Pancreas (tissue), 10 donors: ENCODE measurements around the gene GPR65. TPM values are rescaled to one million over a fixed set of nuclear protein-coding genes. Genes with fewer than 3 reads are reported as not detected.
A peak's percentile ranks its signal among the peaks of the same experiment; 100 is the strongest.

Experiments
- ATAC-seq, 4 donors: fragments of 200-7000 bp; cut with Tn5 transposase; one replicate each; pipeline versions ENCODE4 v1.8.0 to v1.9.1; 2020; ENCODE audit warnings: mild to moderate bottlenecking in 4 of 4, moderate library complexity in 4 of 4
- DNase-seq, 6 donors: peaks; one replicate each; pipeline ENCODE4 v3.0.0-alpha.2; 2020
- FAIRE-seq: peaks from 2 replicates; lab custom pipeline; 2012; peaks lifted over from hg19 to GRCh38; lab: Jason Lieb, UNC
- H3K27ac ChIP-seq, 4 donors: fragments of 200-600 bp; sonication (generic); 1 replicate in 3 of 4; 2 replicates in 1 of 4; pipeline versions ENCODE4 v1.5.0 to v1.8.0; 2020
- H3K27me3 ChIP-seq, 4 donors: fragments of 200-600 bp; one replicate each; pipeline ENCODE4 v1.8.0; 2021
- H3K36me3 ChIP-seq, 3 donors: fragments of 200-600 bp; sonication (generic) in 1 of 3; one replicate each; pipeline versions ENCODE4 v1.5.0 to v1.8.0; 2020 to 2021
- H3K4me1 ChIP-seq, 3 donors: fragments of 200-600 bp; one replicate each; pipeline ENCODE4 v1.8.0; 2021
- H3K4me3 ChIP-seq, 4 donors: fragments of 200-600 bp; sonication (generic) in 2 of 4; one replicate each; pipeline versions ENCODE4 v1.5.0 to v1.8.0; 2020 to 2021
- H3K9me3 ChIP-seq, 4 donors: fragments of 200-600 bp; one replicate each; pipeline ENCODE4 v1.8.0; 2021
- CTCF ChIP-seq, 4 donors: fragments of 200-600 bp; sonication (generic) in 3 of 4; IDR thresholded peaks; one replicate each; pipeline versions ENCODE4 v1.5.0 to v1.8.0; 2021; ENCODE audit warnings: antibody characterized with exemption in 4 of 4
- WGBS, 2 donors: extraction: QIAGEN DNeasy Blood & Tissue Kit; methylation state at CpG; one replicate each; pipeline ENCODE4 v1.1.7; 2013; 5-methylcytosine and 5-hydroxymethylcytosine counted together
- intact Hi-C, 3 donors: fragments of 100-400 bp; cut with DNase I; formaldehyde crosslinking; loops; one replicate each; pipeline versions ENCODE4 v1.11.1 to v1.14.2; 2022
- polyA plus RNA-seq, 2 donors: library from polyadenylated mRNA; stranded (reverse); fragments of 200-250 nt; gene quantifications; one replicate each; pipeline ENCODE4 v1.2.3, GENCODE V29; 2013
- total RNA-seq, 6 donors: library from RNA; stranded (reverse); fragmentation: NEBNext Ultra II Directional in 4 of 6; extraction: Animal tissue kit (Norgen Biotek cat#: 25700) in 4 of 6; gene quantifications; one replicate each; pipeline versions ENCODE4 v1.2.1 to v1.2.4, GENCODE V29; 2021 to 2023
- donor health status: healthy with polysubstance abuse.
- donor health status: DM: no; HTN: no; CAD: no; lungs with moderate emphysema.
- donor health status: DM: no; HTN: no; CAD: no.
- donor health status: control.
- donor health status: control.
- donor health status: Bipolar disorder and iron deficiency.
- donor health status: DM: yes; HTN: yes; CAD: no.
- donor health status: DM: no; HTN: no; CAD: no.
- donor health status: DM: no; HTN: no; CAD: no.
- donor health status: DM: yes; HTN: yes; CAD: no.

GPR65 gene
- total and polyA plus RNA-seq, 8 donors, result 0.14 to 1.7 (median 0.22) TPM

DNA sequence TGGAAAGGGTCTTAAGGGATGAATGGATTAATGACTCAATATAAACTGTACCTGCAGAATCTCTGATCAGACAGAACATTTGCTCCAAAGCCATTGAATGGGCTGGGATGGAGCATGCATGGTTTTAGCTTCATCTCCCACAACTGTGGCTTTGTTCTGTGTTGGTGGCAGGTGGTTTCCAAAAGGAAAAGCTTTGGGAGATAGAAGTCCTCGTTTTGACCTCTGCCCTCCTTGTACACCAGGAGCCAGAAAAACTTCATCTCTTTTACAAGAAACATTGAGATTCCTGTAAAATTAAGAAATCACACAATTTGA, 39.5 kb downstream of the GPR65 start:
- Histone ChIP-seq H3K27ac (peak overlapping the region in 1 of 4 donors; percentile 3), H3K9me3 (no peaks in the 10 kb centered on the region), H3K4me3 (no peak overlapping the region), H3K36me3 (no peaks in the 10 kb centered on the region), H3K4me1 (peaks cover 0 to 17% (median 5%) of the 10 kb centered on the region in 3 donors), H3K27me3 (no peaks in the 10 kb centered on the region)
- 15 to 30% methylated on average over 1 of the region's 1 CpG for WGBS, 2 donors
- FAIRE-seq, result no peak
- ATAC-seq, result peak in 1 of 4 donors; percentile 7
- no peak for TF ChIP-seq CTCF (IDR thresholded peaks at IDR 0.05)
- intact Hi-C loops, result no loop called here
- no peak for DNase-seq

DNA sequence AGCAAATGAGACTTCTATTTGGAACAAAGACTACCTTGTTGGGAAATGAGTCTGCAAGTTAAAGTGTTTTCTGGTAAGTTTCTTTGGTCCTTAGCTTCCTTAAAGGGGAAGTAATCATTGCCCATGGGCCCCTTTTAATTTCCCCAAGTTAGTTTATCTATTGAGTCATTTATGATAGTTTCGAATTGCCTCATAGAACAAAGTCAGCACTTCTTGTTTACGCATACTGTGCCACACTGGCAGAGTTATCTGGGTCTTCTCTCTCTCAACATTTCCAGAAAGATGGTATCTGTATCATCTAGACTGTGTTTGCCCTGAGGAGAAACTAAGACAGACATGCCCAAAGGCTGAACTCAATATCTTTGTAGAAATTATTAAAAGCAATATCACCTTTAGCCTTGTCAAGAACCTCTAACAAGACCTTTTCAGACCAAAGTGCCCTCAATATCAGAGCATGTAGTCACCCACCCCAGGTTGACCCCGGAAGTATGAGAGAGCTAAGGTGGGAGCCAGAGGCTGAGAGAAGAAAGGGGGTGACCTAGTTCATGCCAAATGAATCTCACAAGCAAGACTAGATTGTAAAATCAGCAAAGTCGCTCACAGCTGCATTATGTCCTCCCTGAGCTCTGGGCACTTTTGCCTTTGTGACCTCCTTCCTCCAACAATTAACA, 40.0 kb downstream of the GPR65 start:
- H3K4me1 ChIP-seq, result peaks cover 0 to 17% (median 5%) of the 10 kb centered on the region in 3 donors
- peak overlapping the region in 1 of 4 donors; percentile 3 for H3K27ac ChIP-seq
- intact Hi-C loops, result no loop called here
- ATAC-seq (peak in 3 of 4 donors; percentile 22 to 69 (median 64)), FAIRE-seq (no peak), DNase-seq (no peak)
- no peak overlapping the region for H3K4me3 ChIP-seq
- H3K9me3 ChIP-seq, result no peaks in the 10 kb centered on the region
- WGBS, 2 donors, result 64 to 74% methylated on average over 4 of the region's 4 CpGs
- H3K36me3 ChIP-seq, result no peaks in the 10 kb centered on the region
- no peaks in the 10 kb centered on the region for H3K27me3 ChIP-seq
- TF ChIP-seq CTCF (IDR thresholded peaks at IDR 0.05), result no peak

DNA sequence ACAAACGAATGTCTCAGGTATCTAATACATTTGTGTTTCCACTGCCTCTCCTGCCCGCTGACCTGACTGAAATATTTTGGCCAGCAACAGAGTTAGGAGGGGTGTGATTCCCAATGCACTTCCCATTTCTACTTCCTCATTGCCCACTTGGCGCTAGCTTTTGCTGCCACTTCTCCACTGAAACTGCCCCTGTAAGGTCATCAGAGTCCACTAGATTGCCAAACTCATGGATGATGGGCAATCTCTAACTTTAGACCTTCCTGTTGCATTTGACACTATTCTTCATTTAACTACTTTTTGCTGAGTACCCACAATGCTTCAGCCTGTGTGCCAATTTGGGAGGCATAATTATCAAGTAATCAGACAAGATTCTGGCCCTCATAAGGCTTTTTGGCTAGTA, 40.8 kb downstream of the GPR65 start:
- WGBS, 2 donors, result 79 to 89% methylated on average over 3 of the region's 3 CpGs
- intact Hi-C loops, result no loop called here
- Histone ChIP-seq H3K27me3 (no peaks in the 10 kb centered on the region), H3K4me3 (no peak overlapping the region), H3K4me1 (peaks cover 0 to 17% (median 5%) of the 10 kb centered on the region in 3 donors), H3K27ac (no peak overlapping the region), H3K9me3 (no peaks in the 10 kb centered on the region), H3K36me3 (no peaks in the 10 kb centered on the region)
- no peak for TF ChIP-seq CTCF (IDR thresholded peaks at IDR 0.05)
- peak in 3 of 4 donors; percentile 13 to 67 (median 54) for ATAC-seq
- DNase-seq, result peak in 1 of 6 donors; percentile 25
- FAIRE-seq, result no peak

GRCh38 chr14:88048351-88048750, 43.4 kb downstream of the GPR65 start:
- FAIRE-seq (no peak), ATAC-seq (no peak), DNase-seq (no peak)
- Histone ChIP-seq H3K27ac (no peak overlapping the region), H3K9me3 (no peaks in the 10 kb centered on the region), H3K4me3 (no peak overlapping the region), H3K27me3 (no peaks in the 10 kb centered on the region), H3K4me1 (peaks cover 0 to 17% (median 5%) of the 10 kb centered on the region in 3 donors), H3K36me3 (no peaks in the 10 kb centered on the region)
- no peak for TF ChIP-seq CTCF (IDR thresholded peaks at IDR 0.05)
- intact Hi-C loops, result no loop called here
- 75 to 88% methylated on average over 1 of the region's 1 CpG for WGBS, 2 donors

GRCh38 chr14:88049266-88049665, 44.3 kb downstream of the GPR65 start:
- intact Hi-C loops, result no loop called here
- no peak overlapping the region for H3K27ac ChIP-seq
- H3K4me1 ChIP-seq, result peaks cover 0 to 9% (median 0%) of the 10 kb centered on the region in 3 donors
- TF ChIP-seq CTCF (IDR thresholded peaks at IDR 0.05), result no peak
- H3K4me3 ChIP-seq, result no peak overlapping the region
- peak in 2 of 4 donors; percentile 11 to 30 for ATAC-seq
- no peaks in the 10 kb centered on the region for H3K9me3 ChIP-seq
- DNase-seq, result no peak
- whole genome bisulfite sequencing, 2 donors, result 59 to 83% methylated on average over 1 of the region's 1 CpG
- no peaks in the 10 kb centered on the region for H3K27me3 ChIP-seq
- no peak for FAIRE-seq
- H3K36me3 ChIP-seq, result no peaks in the 10 kb centered on the region
